ENCODE measurements around the gene KCNK4.

Gene KCNK4

DNA sequence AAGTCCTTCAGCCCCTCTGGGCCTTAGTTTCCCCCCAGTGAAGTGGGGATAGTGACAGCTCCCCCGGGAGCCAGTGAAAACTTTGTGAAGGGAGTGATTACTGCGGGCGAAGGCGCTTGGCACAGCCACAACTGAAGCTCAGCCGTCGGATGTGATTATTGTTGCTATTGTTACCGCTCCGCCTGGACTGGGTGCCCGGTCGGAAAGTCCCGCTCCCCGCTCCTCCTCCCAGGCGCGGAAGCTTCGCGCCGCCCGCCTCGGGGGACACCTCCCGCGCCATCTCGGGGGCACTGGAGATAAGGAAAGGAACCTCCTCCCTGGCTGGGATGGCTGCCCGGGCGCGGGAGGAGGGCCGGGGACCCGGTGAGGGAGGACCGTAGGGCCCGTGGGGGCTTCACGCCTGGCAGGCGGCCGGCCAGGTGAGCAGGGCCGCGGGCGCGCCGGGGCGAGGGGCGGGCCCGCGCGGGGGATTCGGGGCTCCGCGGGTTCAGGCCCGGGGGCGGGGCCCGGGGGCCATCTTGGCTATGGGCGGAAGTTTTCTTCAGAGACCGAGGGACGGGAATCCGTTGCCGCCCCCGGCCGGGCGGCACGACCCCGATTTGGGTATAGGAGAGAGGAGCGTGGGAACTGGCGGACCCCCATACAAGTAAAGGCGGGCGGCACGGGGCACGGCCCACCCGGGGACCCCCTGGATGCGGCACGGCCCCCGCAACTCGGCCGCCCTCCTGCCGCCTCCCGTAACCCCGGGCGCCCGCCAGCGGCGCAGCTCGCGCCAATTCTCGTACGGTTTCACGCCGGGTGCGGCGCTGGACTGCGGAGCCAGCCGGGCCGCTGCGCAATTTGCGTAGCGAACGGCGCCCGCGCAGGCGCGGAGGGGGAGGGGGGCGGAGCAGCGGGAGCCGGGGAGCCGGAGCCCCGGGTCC is 5.9 kb upstream of the KCNK4 start, which contains the start of gene GPR137:
TSS of gene GPR137 (plus strand) at position 887 of the 923 bp plus-strand sequence. CDS start 677 bp downstream, outside the sequence.
- no peak for TF ChIP-seq FOXP2 (optimal IDR thresholded peaks at IDR 0.05; ENCODE audit: control extremely low read depth, extremely low read length, insufficient read depth)
- TF ChIP-seq POLR2AphosphoS5 (IDR thresholded peaks at IDR 0.05; ENCODE audit: borderline replicate concordance, low read depth, low read length): no peak
- no peak for TF ChIP-seq EZH2 (IDR thresholded peaks at IDR 0.05)
- Histone ChIP-seq H3K4me3 (peak within 1 kb of the TSS; percentile 92), H3K36me3 (ENCODE audit: insufficient read depth, low read length) (no peaks in the 10 kb centered on the region; the same call in 1 of the 2 replicates), H3K9ac (ENCODE audit: insufficient read length) (peak within 1 kb of the TSS; percentile 64), H3K27ac (peak within 1 kb of the TSS; percentile 78), H3K9me3 (ENCODE audit: low read depth, low read length) (no peaks in the 10 kb centered on the region)
- DNase-seq (ENCODE audit: low read depth, low spot score): no peak

GRCh38 chr11:64285885-64286800 is 5.0 kb upstream of the KCNK4 start:
- no peaks in the 10 kb centered on the region; the same call in 1 of the 2 replicates for H3K36me3 ChIP-seq (ENCODE audit: insufficient read depth, low read length)
- TF ChIP-seq FOXP2 (optimal IDR thresholded peaks at IDR 0.05; ENCODE audit: control extremely low read depth, extremely low read length, insufficient read depth): no peak
- TF ChIP-seq POLR2AphosphoS5 (IDR thresholded peaks at IDR 0.05; ENCODE audit: borderline replicate concordance, low read depth, low read length): no peak
- no peak for TF ChIP-seq EZH2 (IDR thresholded peaks at IDR 0.05)
- peak overlapping the region; percentile 92 for H3K4me3 ChIP-seq
- H3K27ac ChIP-seq: no peak overlapping the region
- DNase-seq (ENCODE audit: low read depth, low spot score): no peak
- no peaks in the 10 kb centered on the region for H3K9me3 ChIP-seq (ENCODE audit: low read depth, low read length)
- peak overlapping the region; percentile 64 for H3K9ac ChIP-seq (ENCODE audit: insufficient read length)

DNA sequence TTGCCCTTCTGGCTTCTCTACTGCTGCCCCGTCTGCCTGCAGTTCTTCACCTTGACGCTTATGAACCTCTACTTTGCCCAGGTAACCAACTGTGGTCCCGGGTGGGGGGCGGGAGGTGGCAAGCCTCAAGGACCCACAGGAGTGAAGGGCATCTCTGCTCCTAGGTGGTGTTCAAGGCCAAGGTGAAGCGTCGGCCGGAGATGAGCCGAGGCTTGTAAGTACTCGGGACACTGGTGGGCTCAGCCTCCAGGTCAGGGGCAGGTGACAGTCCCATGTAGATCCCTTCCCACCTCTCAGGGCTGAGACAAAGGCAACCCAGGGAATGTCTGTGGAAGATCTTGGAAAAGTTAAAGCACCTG is 4.3 kb upstream of the KCNK4 start:
- Histone ChIP-seq H3K9ac (ENCODE audit: insufficient read length) (no peak overlapping the region), H3K9me3 (ENCODE audit: low read depth, low read length) (no peaks in the 10 kb centered on the region), H3K4me3 (no peak overlapping the region), H3K27ac (no peak overlapping the region), H3K36me3 (ENCODE audit: insufficient read depth, low read length) (no peaks in the 10 kb centered on the region; the same call in 1 of the 2 replicates)
- DNase-seq (ENCODE audit: low read depth, low spot score): no peak
- TF ChIP-seq POLR2AphosphoS5 (IDR thresholded peaks at IDR 0.05; ENCODE audit: borderline replicate concordance, low read depth, low read length): no peak
- no peak for TF ChIP-seq FOXP2 (optimal IDR thresholded peaks at IDR 0.05; ENCODE audit: control extremely low read depth, extremely low read length, insufficient read depth)
- no peak for TF ChIP-seq EZH2 (IDR thresholded peaks at IDR 0.05)

DNA sequence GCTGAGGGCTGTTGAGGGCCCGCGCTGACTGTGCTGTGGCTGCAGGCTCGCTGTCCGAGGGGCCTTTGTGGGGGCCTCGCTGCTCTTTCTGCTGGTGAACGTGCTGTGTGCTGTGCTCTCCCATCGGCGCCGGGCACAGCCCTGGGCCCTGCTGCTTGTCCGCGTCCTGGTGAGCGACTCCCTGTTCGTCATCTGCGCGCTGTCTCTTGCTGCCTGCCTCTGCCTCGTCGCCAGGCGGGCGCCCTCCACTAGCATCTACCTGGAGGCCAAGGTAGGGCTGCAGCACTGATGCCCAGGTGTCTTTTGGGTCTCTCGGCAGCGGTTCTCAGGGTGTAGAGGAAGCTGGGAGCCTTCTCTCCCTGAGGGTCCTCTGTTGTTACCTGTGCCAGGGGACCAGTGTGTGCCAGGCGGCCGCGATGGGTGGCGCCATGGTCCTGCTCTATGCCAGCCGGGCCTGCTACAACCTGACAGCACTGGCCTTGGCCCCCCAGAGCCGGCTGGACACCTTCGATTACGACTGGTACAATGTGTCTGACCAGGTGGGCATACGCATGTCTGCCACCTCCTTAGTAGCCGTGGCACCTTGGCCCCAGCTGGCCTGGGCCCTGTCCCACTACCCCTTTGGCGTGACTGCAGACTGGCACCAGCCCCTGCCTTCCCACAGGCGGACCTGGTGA is 3.3 kb upstream of the KCNK4 start:
- no peak overlapping the region for H3K27ac ChIP-seq

DNA sequence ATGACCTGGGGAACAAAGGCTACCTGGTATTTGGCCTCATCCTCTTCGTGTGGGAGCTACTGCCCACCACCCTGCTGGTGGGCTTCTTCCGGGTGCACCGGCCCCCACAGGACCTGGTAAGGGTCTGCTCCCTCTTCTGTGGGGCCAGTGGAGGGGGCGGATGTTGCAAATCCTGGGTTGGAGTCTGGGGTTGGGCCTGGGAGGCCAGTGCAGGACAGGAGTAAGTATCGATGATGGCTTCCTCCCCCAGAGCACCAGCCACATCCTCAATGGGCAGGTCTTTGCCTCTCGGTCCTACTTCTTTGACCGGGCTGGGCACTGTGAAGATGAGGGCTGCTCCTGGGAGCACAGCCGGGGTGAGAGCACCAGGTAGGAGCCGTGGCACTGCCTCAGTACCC is 2.8 kb upstream of the KCNK4 start:
- TF ChIP-seq FOXP2 (optimal IDR thresholded peaks at IDR 0.05; ENCODE audit: control extremely low read depth, extremely low read length, insufficient read depth) (no peak), POLR2AphosphoS5 (IDR thresholded peaks at IDR 0.05; ENCODE audit: borderline replicate concordance, low read depth, low read length) (no peak)
- DNase-seq (ENCODE audit: low read depth, low spot score): no peak
- H3K36me3 ChIP-seq (ENCODE audit: insufficient read depth, low read length): no peaks in the 10 kb centered on the region
- no peak overlapping the region for H3K27ac ChIP-seq
- no peak overlapping the region for H3K9ac ChIP-seq (ENCODE audit: insufficient read length)
- no peak overlapping the region for H3K4me3 ChIP-seq
- H3K9me3 ChIP-seq (ENCODE audit: low read depth, low read length): no peaks in the 10 kb centered on the region

More for the DNA sequence above, 3.3 kb upstream of the KCNK4 start:
- Histone ChIP-seq H3K36me3 (ENCODE audit: insufficient read depth, low read length) (no peaks in the 10 kb centered on the region), H3K9ac (ENCODE audit: insufficient read length) (no peak overlapping the region), H3K4me3 (no peak overlapping the region), H3K9me3 (ENCODE audit: low read depth, low read length) (no peaks in the 10 kb centered on the region)
- DNase-seq (ENCODE audit: low read depth, low spot score): no peak
- TF ChIP-seq FOXP2 (optimal IDR thresholded peaks at IDR 0.05; ENCODE audit: control extremely low read depth, extremely low read length, insufficient read depth): no peak
- TF ChIP-seq EZH2 (IDR thresholded peaks at IDR 0.05): no peak
- no peak for TF ChIP-seq POLR2AphosphoS5 (IDR thresholded peaks at IDR 0.05; ENCODE audit: borderline replicate concordance, low read depth, low read length)

GRCh38 chr11:64289002-64289564 is 2.0 kb upstream of the KCNK4 start:
- no peaks in the 10 kb centered on the region for H3K9me3 ChIP-seq (ENCODE audit: low read depth, low read length)
- no peak overlapping the region for H3K9ac ChIP-seq (ENCODE audit: insufficient read length)
- no peaks in the 10 kb centered on the region for H3K36me3 ChIP-seq (ENCODE audit: insufficient read depth, low read length)
- DNase-seq (ENCODE audit: low read depth, low spot score): no peak
- H3K27ac ChIP-seq: no peak overlapping the region
- TF ChIP-seq POLR2AphosphoS5 (IDR thresholded peaks at IDR 0.05; ENCODE audit: borderline replicate concordance, low read depth, low read length): no peak
- TF ChIP-seq EZH2 (IDR thresholded peaks at IDR 0.05): no peak
- no peak for TF ChIP-seq FOXP2 (optimal IDR thresholded peaks at IDR 0.05; ENCODE audit: control extremely low read depth, extremely low read length, insufficient read depth)
- H3K4me3 ChIP-seq: no peak overlapping the region

DNA sequence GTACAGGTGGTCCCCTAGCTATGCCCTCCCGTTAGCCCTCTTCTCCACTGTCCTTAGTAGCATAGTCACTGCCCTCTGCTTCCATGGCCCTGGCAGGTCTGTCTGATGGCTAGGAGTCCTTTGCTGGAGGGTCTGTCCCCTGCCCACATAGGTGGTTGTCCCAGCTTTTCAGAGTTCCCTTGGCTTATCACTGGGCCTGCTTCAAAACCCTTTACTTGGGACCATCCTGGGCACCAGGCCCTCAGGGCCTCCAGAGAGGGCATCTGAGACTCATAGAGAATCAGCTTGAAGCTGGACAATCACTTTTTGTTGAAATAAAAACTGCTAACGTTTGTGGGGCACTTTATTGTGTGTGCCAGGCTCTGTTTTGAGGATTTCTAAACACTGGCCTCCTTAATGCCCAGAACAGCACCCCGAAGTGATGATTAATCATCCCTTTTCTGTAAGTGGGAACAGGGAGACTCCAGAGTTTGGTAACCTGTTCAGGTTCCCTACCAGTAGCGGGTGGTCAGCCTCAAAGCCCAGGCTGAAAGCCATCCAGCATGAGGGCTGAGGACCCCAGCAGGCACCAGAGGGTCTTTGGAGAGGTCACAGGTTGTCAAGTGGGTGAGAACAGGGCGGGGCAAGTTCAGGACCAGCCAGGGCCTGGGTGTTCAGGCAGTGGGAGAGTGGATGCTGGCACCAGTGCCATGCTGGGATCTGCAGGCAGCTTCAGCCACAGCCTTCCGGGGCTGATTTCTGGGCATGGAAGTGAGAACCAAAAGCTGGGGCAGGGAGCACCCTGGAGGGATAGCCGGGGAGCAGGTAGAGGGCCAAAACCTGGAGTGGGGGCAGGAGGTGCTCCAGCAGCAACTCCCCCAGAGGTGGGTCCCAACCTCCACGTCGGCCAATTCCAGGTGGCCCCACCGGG is 495 bp upstream of the KCNK4 start:
- no peaks in the 10 kb centered on the region for H3K9me3 ChIP-seq (ENCODE audit: low read depth, low read length)
- no peak for DNase-seq (ENCODE audit: low read depth, low spot score)
- H3K4me3 ChIP-seq: no peak overlapping the region
- no peak overlapping the region for H3K27ac ChIP-seq
- TF ChIP-seq FOXP2 (optimal IDR thresholded peaks at IDR 0.05; ENCODE audit: control extremely low read depth, extremely low read length, insufficient read depth) (no peak), EZH2 (IDR thresholded peaks at IDR 0.05) (no peak), POLR2AphosphoS5 (IDR thresholded peaks at IDR 0.05; ENCODE audit: borderline replicate concordance, low read depth, low read length) (no peak)
- no peak overlapping the region for H3K9ac ChIP-seq (ENCODE audit: insufficient read length)
- no peaks in the 10 kb centered on the region for H3K36me3 ChIP-seq (ENCODE audit: insufficient read depth, low read length)

Data from SK-N-MC (cell line).